HCT116 (cell line): ENCODE measurements around the gene YPEL3. TPM values are rescaled to one million over a fixed set of nuclear protein-coding genes. Genes with fewer than 3 reads are reported as not detected.
A peak's percentile ranks its signal among the peaks of the same experiment; 100 is the strongest.

Experiments
- ATAC-seq: fragments of 200-7000 bp; cut with Tn5 transposase; 2 replicates; pipeline ENCODE4 v1.9.1; 2020; ENCODE audit warnings: mild to moderate bottlenecking, moderate library complexity
- BruUV-seq: library from RNA; stranded (reverse); fragments of 400-500 nt; replicated peaks from 2 replicates; lab custom pipeline; 2021; lab: Mats Ljungman, UMichigan
- CTCF ChIA-PET: fragments of 300-600 bp; sonication (Branson Sonifier 250); formaldehyde crosslinking; loops from one replicate; lab custom pipeline; 2021; ENCODE audit warnings: antibody characterized with exemption; lab: Charles Lee
- POLR2A ChIA-PET: fragments of 300-600, 350-600 bp; sonication (Branson Sonifier 250); formaldehyde crosslinking; loops from one replicate; lab custom pipeline; 2021; ENCODE audit warnings: antibody characterized with exemption; lab: Charles Lee
- RAD21 ChIA-PET, 2 experiments: fragments of 300-600 bp; sonication (Branson Sonifier 250); formaldehyde crosslinking; loops; one replicate each; lab custom pipeline; 2023; ENCODE audit warnings: low total read pairs in 2 of 2; ENCODE audit not compliant: uncharacterized antibody in 2 of 2, unreplicated experiment in 2 of 2, low non-redundant PET in 1 of 2; lab: Charles Lee
- DNase-seq: peaks from one replicate; pipeline ENCODE4 v3.0.0-alpha.2; 2010; ENCODE audit warnings: low read depth, low spot score
- H2AFZ ChIP-seq: fragments of 200-600 bp; shearing (Covaris generic), sonication (generic); 2 replicates; pipeline ENCODE4 v1.6.1; 2017; ENCODE audit warnings: low read depth, mixed run types, mixed read lengths, antibody characterized with exemption, low read length; ENCODE audit not compliant: poor library complexity, severe bottlenecking
- H3K27ac ChIP-seq: 2 replicates; pipeline ENCODE4 v1.5.1; 2012; ENCODE audit warnings: low read depth, low read length
- H3K27me3 ChIP-seq: fragments of 200-600 bp; sonication (generic); 2 replicates; pipeline ENCODE4 v1.6.1; 2016; ENCODE audit warnings: mixed run types, low read length, mixed read lengths; ENCODE audit not compliant: insufficient read depth
- H3K36me3 ChIP-seq, 2 experiments: fragments of 200-500 bp in 1 of 2; fragments of 200-600 bp in 1 of 2; sonication (Bioruptor generic) in 1 of 2; sonication (generic) in 1 of 2; 2 replicates each; pipeline versions ENCODE4 v1.5.1 to v1.6.1; 2014 to 2016; ENCODE audit warnings: low read length in 2 of 2, inconsistent platforms in 1 of 2, mixed read lengths in 1 of 2, mixed run types in 1 of 2; ENCODE audit not compliant: insufficient read depth in 2 of 2, control insufficient read depth in 1 of 2
- H3K4me1 ChIP-seq, 2 experiments: fragments of 200-600 bp in 1 of 2; sonication (generic) in 1 of 2; 2 replicates each; pipeline versions ENCODE4 v1.5.1 to v1.6.1; 2012 to 2017; ENCODE audit warnings: low read length in 2 of 2, inconsistent platforms in 1 of 2, mild to moderate bottlenecking in 1 of 2, mixed read lengths in 1 of 2, mixed run types in 1 of 2, moderate library complexity in 1 of 2; ENCODE audit not compliant: insufficient read depth in 2 of 2, control insufficient read depth in 1 of 2
- H3K4me2 ChIP-seq: fragments of 200-600 bp; sonication (generic); 2 replicates; pipeline ENCODE4 v1.6.1; 2017; ENCODE audit warnings: mixed run types, low read length, mixed read lengths
- H3K4me3 ChIP-seq, 2 experiments: fragments of 200-600 bp in 1 of 2; sonication (generic) in 1 of 2; replicated peaks in 1 of 2; 2 replicates each; pipeline ENCODE4 v1.5.1; 2011 to 2016; ENCODE audit warnings: low read length in 2 of 2, control low read depth in 1 of 2, low read depth in 1 of 2, mild to moderate bottlenecking in 1 of 2, mixed read lengths in 1 of 2, mixed run types in 1 of 2
- H3K79me2 ChIP-seq: fragments of 200-600 bp; sonication (generic); 2 replicates; pipeline ENCODE4 v1.6.1; 2017; ENCODE audit warnings: mild to moderate bottlenecking, mixed run types, low read length, moderate library complexity, mixed read lengths; ENCODE audit not compliant: insufficient read depth
- H3K9ac ChIP-seq: fragments of 200-600 bp; sonication (generic); 2 replicates; pipeline ENCODE4 v1.6.1; 2016; ENCODE audit warnings: low read length, mixed read lengths
- H3K9me2 ChIP-seq: fragments of 200-600 bp; sonication (generic), shearing (Covaris generic); 2 replicates; pipeline ENCODE4 v1.6.1; 2017; ENCODE audit warnings: mixed run types, mild to moderate bottlenecking, moderate library complexity; ENCODE audit not compliant: insufficient read depth
- H3K9me3 ChIP-seq, 2 experiments: fragments of 200-500 bp in 1 of 2; fragments of 200-600 bp in 1 of 2; sonication (Bioruptor generic) in 1 of 2; sonication (generic) in 1 of 2; 2 replicates each; pipeline ENCODE4 v1.6.1; 2014 to 2017; ENCODE audit warnings: low read length in 2 of 2, mixed read lengths in 2 of 2, inconsistent platforms in 1 of 2, low read depth in 1 of 2, mild to moderate bottlenecking in 1 of 2, mixed run types in 1 of 2, moderate library complexity in 1 of 2; ENCODE audit not compliant: control insufficient read depth in 1 of 2, insufficient read depth in 1 of 2
- H4K20me1 ChIP-seq: fragments of 200-600 bp; sonication (generic), shearing (Covaris generic); 2 replicates; pipeline ENCODE4 v1.6.1; 2017; ENCODE audit warnings: mixed run types, mild to moderate bottlenecking, moderate library complexity; ENCODE audit not compliant: insufficient read depth
- CEBPB ChIP-seq: IDR thresholded peaks from 2 replicates; pipeline ENCODE4 v1.6.1; 2012; ENCODE audit warnings: low read depth
- EZH2 ChIP-seq: fragments of 200-600 bp; sonication (generic); IDR thresholded peaks from 2 replicates; pipeline ENCODE4 v1.6.1; 2017; ENCODE audit warnings: antibody characterized with exemption, mixed run types
- ZBTB33 ChIP-seq: IDR thresholded peaks from 2 replicates; pipeline ENCODE4 v1.6.1; 2011; ENCODE audit warnings: mild to moderate bottlenecking, low read length, moderate library complexity; ENCODE audit not compliant: insufficient replicate concordance; ENCODE audit errors: extremely low read depth
- intact Hi-C: fragments of 100-400 bp; cut with micrococcal nuclease; formaldehyde crosslinking; loops from 2 replicates; pipeline ENCODE4 v1.10.0; 2022
- total RNA-seq: library from RNA; stranded (reverse); gene quantifications from one replicate; pipeline ENCODE4 v1.2.1, GENCODE V29; 2021; ENCODE audit not compliant: unreplicated experiment

YPEL3 gene
- total RNA-seq, 1 experiment from 2014 or later: 10.9 TPM

- ATAC-seq: no peak
- Histone ChIP-seq H3K4me2 (peak overlapping the region; percentile 96), H3K79me2 (no peaks in the 10 kb centered on the region), H4K20me1 (no peaks in the 10 kb centered on the region), H3K4me1 (peaks cover 14 to 56% of the 10 kb centered on the region in 2 experiments), H3K27ac (peak overlapping the region; percentile 42; the same call in 1 of the 2 replicates), H3K9me3 (no peaks in the 10 kb centered on the region), H3K4me3 (peak overlapping the region; percentile 62 to 68), H3K36me3 (no peaks in the 10 kb centered on the region; a peak in 1 of 4 replicates), H2AFZ (no peak overlapping the region), H3K9ac (peak overlapping the region; percentile 77), H3K9me2 (no peaks in the 10 kb centered on the region), H3K27me3 (no peaks in the 10 kb centered on the region)
- CTCF ChIA-PET: interaction anchor here (1.4 to 6.3 kb wide), 4 partner anchors 13 to 390 kb away, joined by 6 to 48 read pairs (median 18); partner anchors contain the start of gene ALDOA
- POLR2A ChIA-PET: interaction anchor here (0.7 to 2.7 kb wide), 4 partner anchors 13 to 25 kb away, joined by 3 to 10 read pairs (median 3); partner anchors contain the start of gene ALDOA
- RAD21 ChIA-PET: no interaction called here
- no peak for TF ChIP-seq CEBPB
- no peak for TF ChIP-seq ZBTB33
- no peak for TF ChIP-seq EZH2
- intact Hi-C loops: loop anchor here (5.0 kb wide), 1 partner anchor 317 kb away; the partner anchor contains the start of gene ZNF771
- DNase-seq: no peak
- no TSS peak for BruUV-seq
Measured at GRCh38 chr16:30090610-30091331, 5.2 kb downstream of the YPEL3 start.
